Stimulated activated CD8-positive, alpha-beta memory T cell treated with anti-CD3 and anti-CD28 coated beads, Interleukin-2, amount 100 ng/mL, for 1 hour (primary cell): Measurements from ENCODE around the gene CCL22.
"Not testable (repeated sequence)": the region's sequence is repeated elsewhere in the genome, so short reads cannot be mapped to it uniquely, and the experiment has no call there.

Experiments
- DNase-seq, 2 donors: peaks; one replicate each; pipeline ENCODE4 v3.0.0-alpha.2; 2020; ENCODE audit warnings: low read depth in 2 of 2

The CCL22 gene

GRCh38 chr16:57394444-57394843 is 35.9 kb downstream of the CCL22 start:
- no peak for DNase-seq

GRCh38 chr16:57395026-57395425 is 36.4 kb downstream of the CCL22 start:
- no peak for DNase-seq

GRCh38 chr16:57396786-57397185 is 38.2 kb downstream of the CCL22 start:
- DNase-seq = no peak

- not testable (repeated sequence) for DNase-seq
These were observed 38.9 kb downstream of the CCL22 start for GRCh38 chr16:57397493-57397892.

GRCh38 chr16:57401943-57402640 is 43.5 kb downstream of the CCL22 start:
- DNase-seq = no peak

- DNase-seq = no peak
These were observed 45.6 kb downstream of the CCL22 start, which contains the start of gene CCL17 for GRCh38 chr16:57403965-57404817. TSS of gene CCL17 (plus strand) at chr16:57404767. CDS start at chr16:57413933, 9,166 bp downstream.

- DNase-seq = no peak
These were observed 46.5 kb downstream of the CCL22 start for GRCh38 chr16:57405097-57405496.

- DNase-seq = no peak
These were observed 48.3 kb downstream of the CCL22 start for GRCh38 chr16:57406881-57407280.

- no peak for DNase-seq
These were observed 49.2 kb downstream of the CCL22 start for GRCh38 chr16:57407521-57408353.

GRCh38 chr16:57409065-57409464 is 50.5 kb downstream of the CCL22 start:
- DNase-seq = no peak

- DNase-seq = no peak
These were observed 51.4 kb downstream of the CCL22 start for GRCh38 chr16:57409870-57410587.

- no peak for DNase-seq
These were observed 52.9 kb downstream of the CCL22 start for GRCh38 chr16:57411362-57411976.

GRCh38 chr16:57412584-57412983 is 54.0 kb downstream of the CCL22 start:
- no peak for DNase-seq

- no peak for DNase-seq
These were observed 54.7 kb downstream of the CCL22 start for GRCh38 chr16:57413301-57413730.

GRCh38 chr16:57413733-57414132 is 55.1 kb downstream of the CCL22 start:
- no peak for DNase-seq
